Motor neuron (in vitro differentiated cells): Measurements from ENCODE around the gene NAP1L1. TPM values are rescaled to one million over a fixed set of nuclear protein-coding genes. Genes with fewer than 3 reads are reported as not detected.

ENCODE experiments used
- ATAC-seq, 8 experiments: fragments of 200-7000 bp; cut with Tn5 transposase; replicated peaks in 6 of 8; 2 replicates each; pipeline ENCODE4 v1.8.0; 2021; ENCODE audit warnings: mild to moderate bottlenecking in 8 of 8, moderate library complexity in 8 of 8
- H3K27ac ChIP-seq, 2 donors: fragments of 250-450 bp; sonication (Bioruptor Pico); 2 replicates each; pipeline ENCODE4 v1.9.0; 2021; ENCODE audit warnings: antibody characterized with exemption in 2 of 2, mild to moderate bottlenecking in 2 of 2, moderate library complexity in 1 of 2
- H3K4me1 ChIP-seq, 2 donors: fragments of 250-450 bp; sonication (Bioruptor Pico); replicated peaks in 1 of 2; 2 replicates each; pipeline ENCODE4 v1.6.1; 2021; ENCODE audit warnings: antibody characterized with exemption in 2 of 2, mild to moderate bottlenecking in 2 of 2, moderate library complexity in 1 of 2
- H3K4me3 ChIP-seq, 5 donors: fragments of 250-450 bp; sonication (Bioruptor Pico); 2 replicates each; pipeline ENCODE4 v1.9.0; 2021; ENCODE audit warnings: antibody characterized with exemption in 5 of 5, mild to moderate bottlenecking in 5 of 5, moderate library complexity in 4 of 5
- WGBS, 10 experiments: fragments of 450-650 bp; shearing (Covaris generic); methylation state at CpG; one replicate each; pipeline ENCODE4 v1.0.0; 2022; 5-methylcytosine and 5-hydroxymethylcytosine counted together
- in situ Hi-C, 9 experiments: fragments of 400-800 bp; cut with MboI; loops; one replicate each; pipeline ENCODE4 v1.15.0; 2021; ENCODE audit warnings: low sequenced_read_pairs in 9 of 9, low pct_unique_long_range_greater_than_20kb in 2 of 9; ENCODE audit not compliant: unreplicated experiment in 9 of 9
- total RNA-seq, 8 experiments: library from RNA; unstranded; fragments of 300-600 nt; gene quantifications; 2 replicates each; pipeline versions ENCODE4 v1.2.3 to v1.2.4, GENCODE V29; 2022

Gene NAP1L1
- total RNA-seq, 8 experiments from 2014 or later = 293 to 577 (median 414) TPM

- Histone ChIP-seq H3K4me3 (peak overlapping the region; percentile 53 to 91 (median 60)), H3K4me1 (peaks cover 12 to 16% of the 10 kb centered on the region in 2 donors), H3K27ac (peak overlapping the region; percentile 83 to 84)
- 0 to 15% (median 6%) methylated on average over 3 to 35 of the region's 58 CpGs for WGBS, 10 experiments
- peak in 5 of 8 experiments; percentile 0 to 42 (median 34) for ATAC-seq
- in situ Hi-C loops = loop anchor here (10.0 to 25.0 kb wide), 3 partner anchors 470 to 498 kb away; no protein-coding TSS in a partner anchor
These were observed 52.2 kb downstream of the NAP1L1 start for GRCh38 chr12:76032043-76032981.

- in situ Hi-C loops = loop anchor here (10.0 to 25.0 kb wide), 3 partner anchors 469 to 497 kb away; no protein-coding TSS in a partner anchor
- Histone ChIP-seq H3K4me3 (peak within 1 kb of the TSS; percentile 53 to 91 (median 60)), H3K27ac (peak within 1 kb of the TSS; percentile 83 to 84), H3K4me1 (peaks cover 14 to 20% of the 10 kb centered on the region in 2 donors)
- 0 to 1% (median 0%) methylated on average over 3 to 29 of the region's 67 CpGs; no CpG with 5 or more reads in 5 of the 10 experiments for WGBS, 10 experiments
- ATAC-seq = peak; percentile 75 to 87 (median 86)
These were observed 53.0 kb downstream of the NAP1L1 start, which contains the start of gene PHLDA1 for GRCh38 chr12:76031414-76032042. PHLDA1 (minus strand) TSS chr12:76031776.

DNA sequence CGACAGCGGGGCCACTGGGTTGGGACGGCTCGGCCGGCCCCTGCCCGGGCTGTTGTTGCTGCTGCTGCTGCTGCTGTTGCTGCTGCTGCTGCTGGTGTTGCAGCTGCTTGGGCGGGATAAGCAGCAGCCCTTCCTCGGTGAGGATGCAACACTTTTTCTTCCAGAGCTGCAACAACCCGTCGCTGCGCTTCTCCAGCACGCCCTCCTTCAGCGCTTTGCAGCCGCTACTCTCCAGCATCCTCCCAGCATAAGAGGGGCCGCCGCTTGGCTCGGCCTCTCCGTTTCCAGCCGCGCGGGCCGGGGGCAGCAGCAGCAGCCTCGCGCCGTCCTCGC is 53.4 kb downstream of the NAP1L1 start:
- H3K4me1 ChIP-seq = peaks cover 15 to 22% of the 10 kb centered on the region in 2 donors
- peak overlapping the region; percentile 53 to 91 (median 60) for H3K4me3 ChIP-seq
- ATAC-seq = peak in 5 of 8 experiments; percentile 16 to 46 (median 20)
- H3K27ac ChIP-seq = peak overlapping the region; percentile 83 to 84
- 0% methylated on average over 1 to 21 of the region's 26 CpGs; no CpG with 5 or more reads in 6 of the 10 experiments for WGBS, 10 experiments
- in situ Hi-C loops = loop anchor here (10.0 to 25.0 kb wide), 3 partner anchors 469 to 496 kb away; no protein-coding TSS in a partner anchor

DNA sequence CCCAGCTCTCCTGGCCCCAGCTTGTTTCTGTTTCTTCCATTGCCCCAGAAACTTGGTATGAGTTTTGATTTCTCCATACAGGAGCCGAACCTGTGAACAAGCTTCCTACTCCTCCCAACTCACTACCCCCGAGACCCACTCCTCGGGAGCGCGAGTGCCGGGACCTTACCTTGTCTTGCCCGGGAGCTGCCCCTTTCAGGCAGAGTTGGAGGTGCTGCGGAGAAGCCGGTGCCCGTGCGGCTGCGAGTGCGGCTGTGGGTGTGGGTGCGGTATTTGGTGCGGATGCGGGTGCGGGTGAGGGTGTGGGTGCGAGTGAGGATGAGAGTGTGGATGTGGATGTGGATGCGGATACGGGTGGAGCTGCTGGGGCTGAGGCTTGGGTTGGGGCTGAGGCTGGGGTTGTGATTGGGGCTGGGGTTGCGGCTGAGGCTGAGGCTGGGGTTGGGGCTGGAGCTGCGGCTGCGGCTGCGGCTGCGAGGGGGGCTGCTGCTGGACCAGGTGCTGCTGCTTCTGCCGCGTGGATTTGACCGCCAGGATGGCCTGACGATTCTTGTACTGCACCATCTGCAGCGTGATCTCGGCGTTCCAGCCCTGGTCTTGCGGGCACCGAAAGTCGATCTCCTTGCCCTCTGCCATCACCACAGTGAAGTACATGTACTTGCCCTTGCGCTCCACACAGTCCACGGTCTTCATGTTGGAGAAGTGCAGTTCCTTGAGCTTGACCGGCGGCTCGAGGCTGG is 54.0 kb downstream of the NAP1L1 start:
- peak overlapping the region; percentile 53 to 91 (median 60) for H3K4me3 ChIP-seq
- peak; percentile 0 to 20 (median 8) for ATAC-seq
- in situ Hi-C loops = loop anchor here (10.0 to 25.0 kb wide), 3 partner anchors 468 to 496 kb away; no protein-coding TSS in a partner anchor
- peak overlapping the region; percentile 83 to 84 for H3K27ac ChIP-seq
- H3K4me1 ChIP-seq = peaks cover 15 to 24% of the 10 kb centered on the region in 2 donors
- 0% methylated on average over 5 of the region's 40 CpGs; no CpG with 5 or more reads in 9 of the 10 experiments for WGBS, 10 experiments

- Histone ChIP-seq H3K4me3 (peak overlapping the region; percentile 53 to 91 (median 60)), H3K27ac (peak overlapping the region in 1 of 2 donors; percentile 83), H3K4me1 (peaks cover 12 to 28% of the 10 kb centered on the region in 2 donors)
- ATAC-seq = peak in 4 of 8 experiments; percentile 1 to 7 (median 4)
- 0 to 10% (median 0%) methylated on average over 1 to 12 of the region's 22 CpGs; no CpG with 5 or more reads in 3 of the 10 experiments for WGBS, 10 experiments
- in situ Hi-C loops = loop anchor here (10.0 to 25.0 kb wide), 4 partner anchors 205 to 495 kb away; no protein-coding TSS in a partner anchor
These were observed 54.5 kb downstream of the NAP1L1 start for GRCh38 chr12:76029982-76030340.

GRCh38 chr12:76028571-76029277 is 55.8 kb downstream of the NAP1L1 start:
- WGBS, 10 experiments = 0 to 78% (median 27%) methylated on average over 2 to 3 of the region's 3 CpGs
- Histone ChIP-seq H3K4me1 (peaks cover 12 to 27% of the 10 kb centered on the region in 2 donors), H3K27ac (no peak overlapping the region), H3K4me3 (peak overlapping the region; percentile 53 to 91 (median 60))
- in situ Hi-C loops = loop anchor here in 7 of 9 experiments (10.0 to 25.0 kb wide), 3 partner anchors 204 to 491 kb away; no protein-coding TSS in a partner anchor
- ATAC-seq = no peak

DNA sequence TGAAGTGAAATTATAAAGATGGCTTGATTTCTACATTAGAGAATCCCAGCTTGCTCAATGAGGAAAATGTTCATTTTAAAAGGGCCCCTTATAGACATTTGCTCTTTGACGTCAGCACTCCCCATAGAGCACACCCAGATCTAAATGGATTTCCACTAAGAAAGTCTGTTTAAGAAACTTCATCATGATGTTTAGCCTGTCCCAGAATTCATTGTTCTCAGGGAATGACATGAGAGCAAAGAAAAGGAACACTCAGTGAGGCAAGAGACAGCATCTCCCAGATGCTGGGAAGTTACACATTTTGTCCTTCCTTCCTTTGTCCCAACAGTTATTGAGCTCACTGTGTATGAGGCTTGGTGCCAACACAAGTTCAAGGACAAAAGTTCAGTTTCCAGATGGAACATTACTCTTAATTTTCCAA is 57.8 kb downstream of the NAP1L1 start:
- Histone ChIP-seq H3K4me3 (no peak overlapping the region), H3K27ac (no peak overlapping the region), H3K4me1 (peaks cover 8 to 17% of the 10 kb centered on the region in 2 donors)
- in situ Hi-C loops = loop anchor here in 7 of 9 experiments (10.0 to 25.0 kb wide), 3 partner anchors 202 to 489 kb away; no protein-coding TSS in a partner anchor
- WGBS, 10 experiments = 44 to 100% (median 67%) methylated on average over 1 of the region's 1 CpG; no CpG with 5 or more reads in 3 of the 10 experiments
- no peak for ATAC-seq

DNA sequence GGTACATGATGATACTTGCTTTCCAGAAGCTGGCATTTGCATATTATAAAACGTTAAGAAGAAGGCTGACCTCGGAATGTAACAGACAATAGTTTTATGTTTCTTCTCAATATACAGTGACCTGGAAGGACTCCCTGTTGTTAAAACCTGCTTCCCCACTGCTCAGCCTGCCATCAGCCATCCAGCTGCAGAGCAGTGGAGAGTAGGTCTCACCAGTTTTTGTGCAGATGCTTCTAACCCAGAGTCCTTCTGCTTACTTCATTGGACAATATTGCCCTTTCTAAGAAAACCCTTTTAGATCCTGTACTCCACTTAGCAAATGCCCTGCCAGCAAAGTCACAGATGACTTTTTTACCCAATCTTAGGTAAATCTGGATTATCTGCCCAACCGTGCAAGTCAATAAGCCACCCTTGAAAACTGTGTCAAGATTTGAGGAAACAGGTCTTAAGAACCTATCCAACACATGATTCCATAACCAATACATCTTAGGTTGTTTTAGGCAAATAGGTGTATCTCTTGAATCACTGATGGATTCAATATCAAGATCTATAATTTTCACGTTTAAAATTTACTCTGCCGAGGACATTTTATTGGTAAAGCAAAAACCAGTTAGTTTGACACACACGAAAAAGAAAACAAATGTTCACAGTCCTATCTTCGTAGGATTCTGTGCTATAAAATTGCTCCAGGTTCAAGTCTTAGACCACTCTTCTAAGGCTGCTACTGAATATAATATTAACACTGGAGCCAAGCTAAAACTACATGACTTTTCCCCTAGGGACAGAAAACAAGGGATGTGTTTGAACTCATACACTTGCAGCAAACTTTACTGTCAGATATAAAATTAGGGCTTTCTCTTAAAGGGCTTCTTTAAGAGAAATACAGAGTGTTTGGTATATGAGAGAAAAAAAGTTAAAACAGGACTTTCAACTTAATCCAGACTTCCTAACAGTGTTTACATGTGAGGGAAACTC is 58.6 kb downstream of the NAP1L1 start:
- peak in 1 of 8 experiments; percentile 6 for ATAC-seq
- in situ Hi-C loops = loop anchor here in 7 of 9 experiments (10.0 to 25.0 kb wide), 3 partner anchors 201 to 489 kb away; no protein-coding TSS in a partner anchor
- Histone ChIP-seq H3K4me3 (no peak overlapping the region), H3K4me1 (peaks cover 8 to 17% of the 10 kb centered on the region in 2 donors), H3K27ac (no peak overlapping the region)
- 35 to 100% (median 76%) methylated on average over 1 to 7 of the region's 7 CpGs for WGBS, 10 experiments

DNA sequence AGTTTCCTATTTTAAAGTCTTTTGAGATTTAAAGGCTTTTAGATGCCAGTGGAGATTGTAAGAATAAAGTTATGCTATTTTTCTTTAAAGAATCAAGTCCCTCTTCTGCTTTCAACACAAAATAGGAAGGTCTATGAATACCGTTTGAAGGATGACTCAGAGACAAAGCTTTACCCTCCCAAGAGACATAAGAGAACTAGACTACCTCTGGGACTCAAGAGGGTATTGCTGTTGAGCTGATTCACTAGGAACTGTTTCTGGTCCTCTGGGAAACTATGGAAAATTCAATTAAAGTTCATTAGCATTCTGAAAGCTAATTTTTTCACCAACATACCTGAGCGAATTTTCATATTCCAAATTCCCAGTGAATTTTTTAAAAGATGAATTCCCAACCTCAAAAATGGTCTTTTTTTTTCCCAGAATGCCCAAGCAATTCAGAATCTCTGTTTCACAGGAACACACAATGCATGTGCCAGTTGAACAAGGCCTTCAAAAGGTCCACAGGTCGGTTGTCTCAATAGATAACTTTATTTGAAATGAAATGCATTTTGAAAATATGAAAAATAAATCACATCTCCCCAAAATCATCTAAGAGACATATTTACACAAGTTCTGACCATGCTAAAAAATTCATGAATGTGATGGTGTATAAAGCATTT is 59.4 kb downstream of the NAP1L1 start:
- ATAC-seq = peak in 5 of 8 experiments; percentile 29 to 71 (median 61)
- 14 to 88% (median 52%) methylated on average over 1 to 3 of the region's 3 CpGs; no CpG with 5 or more reads in 1 of the 10 experiments for WGBS, 10 experiments
- in situ Hi-C loops = loop anchor here in 7 of 9 experiments (10.0 to 25.0 kb wide), 3 partner anchors 200 to 488 kb away; no protein-coding TSS in a partner anchor
- Histone ChIP-seq H3K4me3 (no peak overlapping the region), H3K27ac (no peak overlapping the region), H3K4me1 (peaks cover 8 to 17% of the 10 kb centered on the region in 2 donors)

DNA sequence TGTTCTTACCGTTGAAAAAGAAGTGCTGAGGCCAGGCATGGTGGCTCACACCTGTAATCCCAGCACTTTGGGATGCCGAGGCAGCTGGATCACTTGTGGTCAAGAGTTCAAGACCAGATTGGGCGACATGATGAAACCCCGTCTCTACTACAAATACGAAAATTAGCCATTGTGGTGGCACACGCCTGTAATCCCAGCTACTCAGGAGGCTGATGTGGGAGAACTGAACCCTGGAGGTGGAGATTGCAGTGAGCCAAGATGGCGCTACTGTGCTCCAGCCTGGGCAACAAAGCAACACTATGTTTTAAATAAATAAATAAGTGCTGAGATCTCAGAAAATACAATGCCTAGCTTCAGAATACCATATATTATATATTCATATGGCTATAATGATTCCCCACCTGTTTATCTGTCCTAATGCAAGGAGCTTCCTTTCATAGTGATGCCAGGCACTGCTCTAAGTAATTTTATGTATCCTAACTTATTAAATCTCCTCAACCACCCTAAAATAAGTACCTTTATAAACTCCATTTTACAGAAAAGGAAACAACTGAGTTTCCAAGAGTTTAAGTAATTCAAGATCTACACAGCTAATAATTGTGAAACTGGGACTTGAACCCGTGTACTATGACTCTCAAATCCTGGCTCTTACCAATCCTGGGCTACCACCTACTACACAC is 60.2 kb downstream of the NAP1L1 start:
- H3K4me3 ChIP-seq = no peak overlapping the region
- WGBS, 10 experiments = 48 to 100% (median 92%) methylated on average over 1 to 7 of the region's 8 CpGs; no CpG with 5 or more reads in 1 of the 10 experiments
- no peak for ATAC-seq
- in situ Hi-C loops = loop anchor here in 1 of 9 experiments (10.0 kb wide), 1 partner anchor 199 kb away; no protein-coding TSS in a partner anchor
- H3K4me1 ChIP-seq = peaks cover 8 to 17% of the 10 kb centered on the region in 2 donors
- H3K27ac ChIP-seq = no peak overlapping the region
